GM18907 (cell line): Measurements from ENCODE around the gene ZNF536.

Experiments used
- ATAC-seq: cut with Tn5 transposase; IDR thresholded peaks from one replicate; pipeline ENCODE4 v1.9.1; 2021; ENCODE audit warnings: mild to moderate bottlenecking, moderate library complexity; ENCODE audit not compliant: unreplicated experiment

The ZNF536 gene

GRCh38 chr19:30593356-30593755, 221.2 kb downstream of the ZNF536 start:
- ATAC-seq, result no peak

GRCh38 chr19:30593975-30594745, 222.0 kb downstream of the ZNF536 start:
- no peak for ATAC-seq

- ATAC-seq, result no peak
Measured at GRCh38 chr19:30596268-30596667, 224.1 kb downstream of the ZNF536 start.

GRCh38 chr19:30596813-30597399, 224.7 kb downstream of the ZNF536 start:
- ATAC-seq, result no peak

GRCh38 chr19:30598688-30599087, 226.5 kb downstream of the ZNF536 start:
- ATAC-seq, result no peak

GRCh38 chr19:30602661-30603350, 230.6 kb downstream of the ZNF536 start:
- no peak for ATAC-seq

- ATAC-seq, result no peak
Measured at GRCh38 chr19:30604657-30605056, 232.5 kb downstream of the ZNF536 start.

- ATAC-seq, result no peak
Measured at GRCh38 chr19:30605333-30605732, 233.1 kb downstream of the ZNF536 start.

GRCh38 chr19:30606114-30607050, 234.2 kb downstream of the ZNF536 start:
- ATAC-seq, result no peak
